Neuronal stem cell (in vitro differentiated cells): Measurements from ENCODE around the gene FGFR2.
A peak's percentile ranks its signal among the peaks of the same experiment; 100 is the strongest.

Experiments used
- DNase-seq: peaks from one replicate; pipeline ENCODE4 v3.0.0-alpha.2; 2013; ENCODE audit warnings: low spot score
- H2AFZ ChIP-seq: one replicate; pipeline ENCODE4 v1.6.1; 2013; ENCODE audit warnings: mild to moderate bottlenecking, low read length, inconsistent platforms
- H2AK5ac ChIP-seq: 2 replicates; pipeline ENCODE4 v1.6.1; 2013; ENCODE audit warnings: low read depth, mild to moderate bottlenecking, inconsistent platforms, low read length, moderate library complexity, mixed read lengths
- H2BK120ac ChIP-seq: 2 replicates; pipeline ENCODE4 v1.6.1; 2013; ENCODE audit warnings: low read depth, mild to moderate bottlenecking, inconsistent platforms, low read length, moderate library complexity, mixed read lengths
- H2BK12ac ChIP-seq: one replicate; pipeline ENCODE4 v1.6.1; 2013; ENCODE audit warnings: low read length, inconsistent platforms
- H2BK15ac ChIP-seq: 2 replicates; pipeline ENCODE4 v1.6.1; 2013; ENCODE audit warnings: mild to moderate bottlenecking, low read length, inconsistent platforms, mixed read lengths
- H2BK5ac ChIP-seq: one replicate; pipeline ENCODE4 v1.6.1; 2013; ENCODE audit warnings: inconsistent platforms, mild to moderate bottlenecking, low read length, moderate library complexity
- H3K14ac ChIP-seq: one replicate; pipeline ENCODE4 v1.6.1; 2013; ENCODE audit warnings: low read length, inconsistent platforms
- H3K18ac ChIP-seq: 2 replicates; pipeline ENCODE4 v1.6.1; 2013; ENCODE audit warnings: low read length, inconsistent platforms
- H3K23ac ChIP-seq: 2 replicates; pipeline ENCODE4 v1.6.1; 2013; ENCODE audit warnings: low read depth, mild to moderate bottlenecking, mixed read lengths, low read length, inconsistent platforms; ENCODE audit not compliant: poor library complexity
- H3K27ac ChIP-seq: replicated peaks from 3 replicates; pipeline ENCODE4 v1.5.1; 2013; ENCODE audit warnings: low read length, inconsistent platforms
- H3K27me3 ChIP-seq, 3 experiments: 2 replicates each; pipeline ENCODE4 v1.6.1; 2013; ENCODE audit warnings: low read length in 3 of 3, mild to moderate bottlenecking in 2 of 3, inconsistent platforms in 1 of 3, low read depth in 1 of 3, mixed read lengths in 1 of 3, moderate library complexity in 1 of 3; ENCODE audit not compliant: control insufficient read depth in 3 of 3, insufficient read depth in 3 of 3
- H3K36me3 ChIP-seq, 2 donors: replicated peaks in 1 of 2; 2 replicates each; pipeline ENCODE4 v1.6.1; 2013; ENCODE audit warnings: low read length in 2 of 2; ENCODE audit not compliant: control insufficient read depth in 2 of 2, insufficient read depth in 2 of 2
- H3K4ac ChIP-seq: 2 replicates; pipeline ENCODE4 v1.6.1; 2013; ENCODE audit warnings: inconsistent platforms, mild to moderate bottlenecking, low read length, moderate library complexity
- H3K4me1 ChIP-seq, 2 donors: 1 replicate in 1 of 2; 2 replicates in 1 of 2; pipeline ENCODE4 v1.6.1; 2013; ENCODE audit warnings: low read length in 2 of 2, low read depth in 1 of 2; ENCODE audit not compliant: control insufficient read depth in 2 of 2, insufficient read depth in 1 of 2
- H3K4me2 ChIP-seq: one replicate; pipeline ENCODE4 v1.6.1; 2013; ENCODE audit warnings: mild to moderate bottlenecking, low read length, inconsistent platforms; ENCODE audit not compliant: insufficient read depth, poor library complexity, severe bottlenecking
- H3K4me3 ChIP-seq, 2 donors: 2 replicates each; pipeline ENCODE4 v1.5.1; 2013; ENCODE audit warnings: low read length in 2 of 2, mild to moderate bottlenecking in 2 of 2, inconsistent platforms in 1 of 2, moderate library complexity in 1 of 2
- H3K79me1 ChIP-seq: one replicate; pipeline ENCODE4 v1.6.1; 2013; ENCODE audit warnings: low read depth, mild to moderate bottlenecking, inconsistent platforms, low read length, moderate library complexity
- H3K9ac ChIP-seq: one replicate; pipeline ENCODE4 v1.6.1; 2013; ENCODE audit warnings: mild to moderate bottlenecking, low read depth, low read length, inconsistent platforms; ENCODE audit not compliant: poor library complexity
- H3K9me3 ChIP-seq, 2 donors: replicated peaks in 1 of 2; 2 replicates each; pipeline versions ENCODE3 to v1.6.1; 2013; ENCODE audit warnings: low read length in 2 of 2, mild to moderate bottlenecking in 2 of 2, inconsistent platforms in 1 of 2, low read depth in 1 of 2, mixed read lengths in 1 of 2, moderate library complexity in 1 of 2; ENCODE audit not compliant: control insufficient read depth in 2 of 2, insufficient read depth in 1 of 2
- H4K8ac ChIP-seq: one replicate; pipeline ENCODE4 v1.6.1; 2013; ENCODE audit warnings: low read depth, mild to moderate bottlenecking, inconsistent platforms, low read length, moderate library complexity
- H4K91ac ChIP-seq: one replicate; pipeline ENCODE4 v1.6.1; 2013; ENCODE audit warnings: low read length, low read depth, mild to moderate bottlenecking, inconsistent platforms; ENCODE audit not compliant: poor library complexity
- WGBS, 2 donors: extraction: QIAGEN DNeasy Blood & Tissue Kit; methylation state at CpG; one replicate each; pipeline ENCODE4 v1.1.7; 2013; ENCODE audit warnings: missing lambda C conversion rate in 2 of 2, mixed read lengths in 1 of 2; ENCODE audit not compliant: insufficient read length in 2 of 2, insufficient replicate concordance in 1 of 2; ENCODE audit errors: extremely low coverage in 2 of 2; 5-methylcytosine and 5-hydroxymethylcytosine counted together

Gene FGFR2

DNA sequence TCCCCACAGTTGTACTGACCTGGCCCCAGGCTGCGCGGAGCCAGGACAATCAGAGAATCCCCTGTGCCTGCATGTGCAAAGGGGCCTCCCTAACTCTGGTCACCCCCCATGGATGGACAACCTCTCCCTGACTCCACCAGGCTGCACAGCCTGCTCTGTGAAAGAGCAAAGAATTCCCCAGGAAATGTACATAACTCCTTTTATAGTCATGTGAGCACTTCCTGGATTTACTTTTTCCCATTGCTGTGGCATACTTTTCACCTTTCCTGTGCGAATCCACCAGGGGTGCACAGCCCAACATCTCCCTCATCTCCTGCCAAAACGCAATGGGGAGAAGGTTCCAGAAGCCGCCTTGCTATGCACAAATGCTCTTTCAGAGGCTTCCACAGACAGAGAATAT, 27.9 kb downstream of the FGFR2 start:
- Histone ChIP-seq H3K27me3 (no peaks in the 10 kb centered on the region), H4K8ac (no peak overlapping the region), H2BK15ac (no peak overlapping the region), H3K14ac (no peak overlapping the region), H3K4me2 (no peak overlapping the region), H4K91ac (no peak overlapping the region), H3K4ac (no peak overlapping the region), H3K9ac (peak overlapping the region; percentile 57), H2BK5ac (peak overlapping the region; percentile 71), H3K4me1 (peaks cover 0 to 4% of the 10 kb centered on the region in 2 donors), H3K23ac (peak overlapping the region; percentile 13), H2AFZ (no peak overlapping the region), H2AK5ac (no peak overlapping the region), H2BK120ac (peak overlapping the region; percentile 40), H3K4me3 (no peak overlapping the region), H2BK12ac (peak overlapping the region; percentile 26), H3K27ac (no peak overlapping the region), H3K9me3 (no peaks in the 10 kb centered on the region), H3K36me3 (no peaks in the 10 kb centered on the region), H3K18ac (peak overlapping the region; percentile 62), H3K79me1 (peaks cover 3% of the 10 kb centered on the region)
- no peak for DNase-seq
- no CpG with 5 or more reads among the region's 5 CpGs for WGBS, 2 donors

DNA sequence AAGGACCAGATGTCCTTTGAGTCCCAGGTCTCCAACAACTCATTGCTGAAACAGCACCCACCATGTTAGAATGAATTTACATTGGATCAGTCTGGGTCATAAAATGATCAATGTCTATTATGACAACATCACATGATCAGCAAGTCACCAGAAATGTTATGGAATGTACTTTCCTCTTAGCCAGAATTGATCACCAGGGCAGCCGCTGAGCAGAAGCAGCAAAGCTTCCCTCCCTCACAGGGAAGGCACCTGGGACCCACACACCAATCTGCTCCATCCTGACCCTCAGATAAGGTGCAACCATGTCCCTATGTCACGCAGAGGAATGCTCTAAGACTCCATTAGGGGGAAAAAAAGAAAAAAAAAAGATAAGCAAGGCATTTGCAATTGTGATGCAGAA, 30.0 kb downstream of the FGFR2 start:
- no peak overlapping the region for H3K4me2 ChIP-seq
- no CpG with 5 or more reads among the region's 2 CpGs for WGBS, 2 donors
- no peak overlapping the region for H4K8ac ChIP-seq
- no peaks in the 10 kb centered on the region for H3K27me3 ChIP-seq
- DNase-seq, result no peak
- H3K4me1 ChIP-seq, result peaks cover 0 to 2% of the 10 kb centered on the region in 2 donors
- H3K36me3 ChIP-seq, result no peaks in the 10 kb centered on the region
- no peak overlapping the region for H3K27ac ChIP-seq
- no peak overlapping the region for H3K4ac ChIP-seq
- H2AK5ac ChIP-seq, result no peak overlapping the region
- no peak overlapping the region for H2AFZ ChIP-seq
- H3K9me3 ChIP-seq, result no peaks in the 10 kb centered on the region
- H3K23ac ChIP-seq, result no peak overlapping the region
- no peak overlapping the region for H3K9ac ChIP-seq
- H3K79me1 ChIP-seq, result peaks cover 3% of the 10 kb centered on the region
- H2BK120ac ChIP-seq, result no peak overlapping the region
- no peak overlapping the region for H2BK12ac ChIP-seq
- H2BK5ac ChIP-seq, result no peak overlapping the region
- no peak overlapping the region for H4K91ac ChIP-seq
- H3K4me3 ChIP-seq, result no peak overlapping the region
- no peak overlapping the region for H3K18ac ChIP-seq
- no peak overlapping the region for H3K14ac ChIP-seq
- no peak overlapping the region for H2BK15ac ChIP-seq

DNA sequence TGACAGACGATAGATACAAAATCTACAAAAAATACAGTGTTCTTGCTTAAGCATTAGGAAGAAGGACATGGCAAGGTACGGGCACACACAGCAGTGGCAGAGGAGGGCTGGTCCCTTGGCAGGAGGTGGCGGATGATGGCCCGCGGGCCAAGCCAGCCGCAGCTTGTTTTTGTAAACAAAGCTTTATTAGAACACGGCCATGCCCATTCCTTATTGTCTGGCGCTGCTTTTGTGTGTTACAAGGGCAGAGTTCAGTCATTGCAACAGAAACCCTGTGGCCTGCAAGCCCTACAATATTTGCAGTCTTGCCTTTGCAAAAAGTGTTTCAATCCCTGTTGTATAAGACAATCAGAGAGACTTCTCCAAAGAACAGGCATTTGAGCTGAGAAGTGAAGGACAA, 30.7 kb downstream of the FGFR2 start:
- Histone ChIP-seq H3K18ac (no peak overlapping the region), H3K27ac (no peak overlapping the region), H3K9ac (no peak overlapping the region), H3K4ac (no peak overlapping the region), H3K36me3 (no peaks in the 10 kb centered on the region), H2AFZ (peak overlapping the region; percentile 46), H2AK5ac (no peak overlapping the region), H3K27me3 (no peaks in the 10 kb centered on the region), H3K4me1 (peaks cover 0 to 2% of the 10 kb centered on the region in 2 donors), H3K4me2 (no peak overlapping the region), H3K9me3 (no peaks in the 10 kb centered on the region), H4K8ac (no peak overlapping the region), H2BK120ac (no peak overlapping the region), H3K23ac (no peak overlapping the region), H2BK12ac (no peak overlapping the region), H3K79me1 (peaks cover 3% of the 10 kb centered on the region), H2BK5ac (no peak overlapping the region), H3K14ac (no peak overlapping the region), H4K91ac (no peak overlapping the region), H3K4me3 (no peak overlapping the region), H2BK15ac (no peak overlapping the region)
- DNase-seq, result no peak
- no CpG with 5 or more reads among the region's 8 CpGs for WGBS, 2 donors

DNA sequence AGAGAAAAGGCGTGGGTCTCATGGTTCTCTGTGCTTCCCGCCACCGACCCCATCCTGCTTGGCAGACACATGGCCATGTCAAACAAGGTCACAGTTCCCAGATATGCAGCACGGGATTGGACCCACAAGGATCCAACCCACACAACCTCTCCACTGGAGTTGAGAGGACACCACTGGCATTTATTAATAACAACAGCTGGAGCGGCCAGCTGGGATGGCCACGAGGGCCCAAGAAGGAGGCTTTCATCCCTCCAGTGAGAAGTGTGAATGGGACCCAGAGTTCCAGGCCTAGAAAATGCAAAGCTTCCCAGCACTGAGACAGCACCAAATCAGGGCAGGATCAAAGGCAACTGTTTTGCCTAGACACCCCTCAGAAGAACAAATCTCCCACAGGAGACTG, 31.5 kb downstream of the FGFR2 start:
- no peak overlapping the region for H3K4me3 ChIP-seq
- H2BK12ac ChIP-seq, result no peak overlapping the region
- H3K14ac ChIP-seq, result no peak overlapping the region
- no peak overlapping the region for H3K4ac ChIP-seq
- H3K9ac ChIP-seq, result no peak overlapping the region
- H2AK5ac ChIP-seq, result peak overlapping the region; percentile 9
- no peak overlapping the region for H4K8ac ChIP-seq
- no peak overlapping the region for H2BK15ac ChIP-seq
- H2AFZ ChIP-seq, result no peak overlapping the region
- no peak overlapping the region for H3K23ac ChIP-seq
- DNase-seq, result no peak
- no CpG with 5 or more reads among the region's 6 CpGs for whole genome bisulfite sequencing, 2 donors
- H3K79me1 ChIP-seq, result peaks cover 3% of the 10 kb centered on the region
- H2BK5ac ChIP-seq, result no peak overlapping the region
- H2BK120ac ChIP-seq, result no peak overlapping the region
- H3K4me1 ChIP-seq, result peaks cover 0 to 2% of the 10 kb centered on the region in 2 donors
- H3K27me3 ChIP-seq, result no peaks in the 10 kb centered on the region
- H4K91ac ChIP-seq, result no peak overlapping the region
- no peaks in the 10 kb centered on the region for H3K9me3 ChIP-seq
- no peak overlapping the region for H3K18ac ChIP-seq
- no peak overlapping the region for H3K4me2 ChIP-seq
- no peak overlapping the region for H3K27ac ChIP-seq
- H3K36me3 ChIP-seq, result no peaks in the 10 kb centered on the region
